GM21447 (cell line): ENCODE data around the gene TPST2.

Source experiments
- ATAC-seq: cut with Tn5 transposase; IDR thresholded peaks from one replicate; pipeline ENCODE4 v1.9.1; 2021; ENCODE audit not compliant: unreplicated experiment

Gene TPST2

DNA sequence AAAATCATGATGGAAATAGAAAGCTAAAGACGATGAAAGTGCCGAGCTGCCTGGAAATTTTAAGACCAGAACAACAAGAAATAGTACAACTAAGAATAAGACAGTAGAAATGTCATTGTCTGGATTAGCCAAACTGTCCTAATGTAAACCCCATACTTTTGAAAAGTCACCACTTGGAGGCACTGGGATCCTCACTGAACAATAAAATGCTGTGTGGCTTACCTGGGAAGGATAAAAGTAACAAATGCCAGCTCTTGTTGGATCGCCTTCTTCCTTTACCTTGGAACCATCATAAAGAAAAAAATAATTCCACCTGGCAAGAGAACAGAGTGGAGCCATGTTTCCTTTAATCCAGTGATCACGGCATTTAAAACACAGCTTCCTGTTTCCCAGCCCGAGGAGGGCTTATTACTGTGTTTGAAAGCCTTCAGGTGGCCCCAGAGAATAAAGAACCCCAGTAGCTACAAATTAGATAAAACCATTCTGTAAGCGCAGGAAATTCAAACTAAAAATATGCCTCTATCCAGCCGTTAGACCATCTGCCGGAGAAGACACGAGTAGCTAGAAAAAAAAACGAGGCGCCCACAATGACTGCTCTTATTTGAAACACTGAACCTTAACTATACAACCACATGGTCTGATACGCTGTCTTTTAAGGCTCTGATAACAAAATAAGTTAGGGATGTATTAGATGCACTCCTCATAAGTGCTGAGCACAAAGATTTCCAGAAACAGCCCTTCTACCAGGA, 110.7 kb downstream of the TPST2 start:
- no peak for ATAC-seq

DNA sequence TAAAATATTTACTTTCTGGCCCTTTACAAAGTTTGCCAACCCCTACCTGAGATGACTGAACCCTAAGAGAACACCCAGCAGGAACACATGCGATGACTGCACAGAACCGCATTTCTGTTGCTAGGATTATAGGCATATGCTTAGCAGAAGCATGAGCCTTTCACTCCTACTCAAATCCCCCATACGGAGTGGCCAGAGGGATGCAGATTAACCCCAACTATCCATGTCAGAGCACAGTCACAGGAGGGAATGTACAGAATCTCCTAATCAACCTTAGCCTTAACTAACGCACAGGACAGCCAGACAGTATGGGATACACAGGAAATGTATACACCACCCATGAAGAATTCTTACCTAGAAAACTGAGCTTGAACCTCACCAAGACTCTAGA, 112.6 kb downstream of the TPST2 start:
- no peak for ATAC-seq

DNA sequence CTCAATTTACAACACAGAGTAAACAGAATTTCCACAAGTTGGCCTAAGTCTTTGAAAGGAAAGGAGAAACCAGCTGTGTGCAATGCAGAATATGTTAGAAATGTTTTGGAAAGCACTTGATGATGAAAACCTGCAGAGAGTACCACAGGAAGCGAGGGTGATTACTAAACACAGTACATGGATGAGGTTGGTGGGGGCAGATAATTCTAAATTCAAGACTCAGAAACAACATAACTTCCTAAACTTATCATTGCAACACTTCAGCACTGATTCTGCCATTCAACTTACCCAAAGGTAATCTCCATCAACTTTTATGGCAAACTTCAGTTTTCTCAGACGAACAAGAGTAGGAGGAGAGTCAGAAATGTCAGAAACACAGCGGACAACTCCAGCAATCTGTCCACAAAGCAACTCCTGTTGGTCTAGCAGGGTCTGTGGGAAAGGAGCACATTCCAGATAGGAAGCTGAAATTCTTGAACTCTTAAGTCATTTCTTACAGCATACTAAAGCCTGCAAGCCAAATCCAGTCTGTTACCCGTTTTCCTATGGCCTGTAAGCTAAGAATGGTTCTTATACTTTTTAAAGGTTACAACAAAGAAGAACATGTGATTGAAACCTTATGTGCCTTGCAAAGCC, 113.1 kb downstream of the TPST2 start:
- no peak for ATAC-seq

DNA sequence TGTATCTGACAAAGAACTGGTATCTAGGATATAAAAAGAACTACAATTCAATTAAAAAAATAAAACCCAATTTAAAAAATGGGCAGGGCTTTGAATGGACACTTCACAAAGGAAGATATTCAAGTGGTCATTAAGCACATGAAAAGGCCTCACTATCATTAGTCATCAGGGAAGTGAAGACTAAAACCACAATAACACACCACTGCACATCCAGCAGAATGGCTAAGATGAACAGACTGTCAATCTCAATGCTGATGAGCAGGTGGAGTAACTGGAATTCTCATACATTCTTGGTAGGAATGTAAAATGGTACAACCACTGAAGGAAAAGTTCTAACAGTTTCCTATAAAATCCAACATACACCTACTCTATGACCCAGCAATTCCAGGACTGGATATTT, 115.2 kb downstream of the TPST2 start:
- ATAC-seq: no peak
